Gastrocnemius medialis (tissue), 4 donors: ENCODE results near the gene C8A. TPM values are rescaled to one million over a fixed set of nuclear protein-coding genes. Genes with fewer than 3 reads are reported as not detected.

Experiments
- ATAC-seq, 2 donors: fragments of 150-250 bp; one replicate each; pipeline ENCODE4 v1.9.1; 2016
- DNase-seq, 2 donors: peaks; one replicate each; pipeline ENCODE4 v3.0.0-alpha.2; 2019
- H3K27ac ChIP-seq, 4 donors: fragments of 200-600 bp; sonication (generic); 1 replicate in 1 of 4; 2 replicates in 3 of 4; pipeline ENCODE4 v1.5.1; 2016 to 2018; ENCODE audit warnings: mild to moderate bottlenecking in 2 of 4, moderate library complexity in 1 of 4
- H3K27me3 ChIP-seq, 3 donors: fragments of 200-600 bp; sonication (generic) in 2 of 3; 1 replicate in 1 of 3; 2 replicates in 2 of 3; pipeline versions ENCODE4 v1.5.1 to v1.6.0; 2016 to 2019; ENCODE audit warnings: mild to moderate bottlenecking in 1 of 3, moderate library complexity in 1 of 3
- H3K36me3 ChIP-seq, 2 donors: fragments of 200-600 bp; sonication (generic) in 1 of 2; one replicate each; pipeline ENCODE4 v1.5.1; 2017 to 2018
- H3K4me1 ChIP-seq, 2 donors: fragments of 200-600 bp; sonication (generic) in 1 of 2; one replicate each; pipeline ENCODE4 v1.5.1; 2016 to 2017; ENCODE audit warnings: mild to moderate bottlenecking in 2 of 2
- H3K4me3 ChIP-seq, 4 donors: fragments of 200-600 bp; sonication (generic) in 3 of 4; 1 replicate in 1 of 4; 2 replicates in 3 of 4; pipeline ENCODE4 v1.5.1; 2016 to 2019; ENCODE audit warnings: mild to moderate bottlenecking in 2 of 4
- H3K9me3 ChIP-seq, 3 donors: fragments of 200-600 bp; sonication (generic) in 2 of 3; 1 replicate in 1 of 3; 2 replicates in 2 of 3; pipeline ENCODE4 v1.5.1; 2016 to 2019
- CTCF ChIP-seq, 5 experiments: fragments of 450-650 bp in 3 of 5; fragments of 200-600 bp in 2 of 5; sonication (generic) in 2 of 5; IDR thresholded peaks in 4 of 5; conservative IDR thresholded peaks in 1 of 5; 1 replicate in 4 of 5; 2 replicates in 1 of 5; pipeline ENCODE4 v1.5.1; 2016 to 2019; ENCODE audit warnings: antibody characterized with exemption in 5 of 5, mild to moderate bottlenecking in 3 of 5, moderate library complexity in 3 of 5
- POLR2A ChIP-seq, 2 donors: fragments of 450-650 bp; IDR thresholded peaks; one replicate each; pipeline ENCODE4 v1.6.1; 2017; ENCODE audit warnings: antibody characterized with exemption in 2 of 2, mild to moderate bottlenecking in 2 of 2, moderate library complexity in 2 of 2
- in situ Hi-C, 4 donors: fragments of 200-750 bp; cut with MboI; loops; one replicate each; pipeline versions ENCODE4 v1.15.0 to v1.8.0; 2017; ENCODE audit warnings: low sequenced_read_pairs in 4 of 4
- intact Hi-C: fragments of 100-400 bp; cut with DNase I; formaldehyde crosslinking; loops from one replicate; pipeline ENCODE4 v1.15.1; 2023; ENCODE audit warnings: low total_unique reads
- total RNA-seq, 4 donors: library from RNA; depleted of rRNA; stranded (reverse); fragments of >200 nt; gene quantifications; one replicate each; pipeline versions ENCODE4 v1.1.0 to v1.2.3, GENCODE V29; 2016

The C8A gene
- total RNA-seq, 4 donors from 2014 or later, result 0.20 to 0.40 TPM; not detected in 2

GRCh38 chr1:56915960-56916359, 61.4 kb downstream of the C8A start:
- no peak for DNase-seq
- no peaks in the 10 kb centered on the region for H3K9me3 ChIP-seq
- H3K4me3 ChIP-seq, result no peak overlapping the region
- ATAC-seq, result no peak
- TF ChIP-seq CTCF (IDR thresholded peaks at IDR 0.05 in 4 of 5, conservative IDR thresholded peaks at IDR 0.05 in 1 of 5), result no peak
- TF ChIP-seq POLR2A (IDR thresholded peaks at IDR 0.05), result no peak
- H3K4me1 ChIP-seq, result no peaks in the 10 kb centered on the region
- no peaks in the 10 kb centered on the region for H3K27me3 ChIP-seq
- intact Hi-C loops (no loop called here), in situ Hi-C loops (no loop called here)
- H3K27ac ChIP-seq, result no peak overlapping the region
- no peaks in the 10 kb centered on the region for H3K36me3 ChIP-seq

- no peaks in the 10 kb centered on the region for H3K4me1 ChIP-seq
- H3K9me3 ChIP-seq, result no peaks in the 10 kb centered on the region
- no peak overlapping the region for H3K27ac ChIP-seq
- intact Hi-C loops, result no loop called here
- ATAC-seq (no peak), DNase-seq (no peak)
- no peak for TF ChIP-seq POLR2A (IDR thresholded peaks at IDR 0.05)
- TF ChIP-seq CTCF (IDR thresholded peaks at IDR 0.05 in 4 of 5, conservative IDR thresholded peaks at IDR 0.05 in 1 of 5), result no peak
- H3K4me3 ChIP-seq, result no peak overlapping the region
- H3K27me3 ChIP-seq, result no peaks in the 10 kb centered on the region
- H3K36me3 ChIP-seq, result no peaks in the 10 kb centered on the region
- in situ Hi-C loops, result no loop called here
Observed at GRCh38 chr1:56916630-56917029, 62.0 kb downstream of the C8A start.

- no peak overlapping the region for H3K27ac ChIP-seq
- no peak overlapping the region for H3K4me3 ChIP-seq
- no peak for DNase-seq
- H3K27me3 ChIP-seq, result no peaks in the 10 kb centered on the region
- in situ Hi-C loops, result no loop called here
- H3K9me3 ChIP-seq, result no peaks in the 10 kb centered on the region
- no peak for ATAC-seq
- H3K36me3 ChIP-seq, result no peaks in the 10 kb centered on the region
- intact Hi-C loops, result no loop called here
- TF ChIP-seq CTCF (IDR thresholded peaks at IDR 0.05 in 4 of 5, conservative IDR thresholded peaks at IDR 0.05 in 1 of 5) (no peak), POLR2A (IDR thresholded peaks at IDR 0.05) (no peak)
- H3K4me1 ChIP-seq, result no peaks in the 10 kb centered on the region
Observed at GRCh38 chr1:56917356-56917755, 62.8 kb downstream of the C8A start.

GRCh38 chr1:56920591-56921001, 66.0 kb downstream of the C8A start:
- in situ Hi-C loops, result no loop called here
- TF ChIP-seq POLR2A (IDR thresholded peaks at IDR 0.05) (no peak), CTCF (IDR thresholded peaks at IDR 0.05 in 4 of 5, conservative IDR thresholded peaks at IDR 0.05 in 1 of 5) (no peak)
- no peaks in the 10 kb centered on the region for H3K27me3 ChIP-seq
- intact Hi-C loops, result no loop called here
- no peak for ATAC-seq
- no peaks in the 10 kb centered on the region for H3K4me1 ChIP-seq
- H3K9me3 ChIP-seq, result no peaks in the 10 kb centered on the region
- H3K4me3 ChIP-seq, result no peak overlapping the region
- H3K36me3 ChIP-seq, result no peaks in the 10 kb centered on the region
- no peak overlapping the region for H3K27ac ChIP-seq
- no peak for DNase-seq

- DNase-seq (no peak), ATAC-seq (no peak)
- H3K27me3 ChIP-seq, result no peaks in the 10 kb centered on the region
- in situ Hi-C loops, result no loop called here
- no peaks in the 10 kb centered on the region for H3K9me3 ChIP-seq
- TF ChIP-seq CTCF (IDR thresholded peaks at IDR 0.05 in 4 of 5, conservative IDR thresholded peaks at IDR 0.05 in 1 of 5) (no peak), POLR2A (IDR thresholded peaks at IDR 0.05) (no peak)
- no peak overlapping the region for H3K27ac ChIP-seq
- no peaks in the 10 kb centered on the region for H3K36me3 ChIP-seq
- H3K4me3 ChIP-seq, result no peak overlapping the region
- no peaks in the 10 kb centered on the region for H3K4me1 ChIP-seq
- intact Hi-C loops, result no loop called here
Observed at GRCh38 chr1:56921479-56921878, 66.9 kb downstream of the C8A start.
